ENCODE measurements around the gene CHN2.

Gene CHN2

DNA sequence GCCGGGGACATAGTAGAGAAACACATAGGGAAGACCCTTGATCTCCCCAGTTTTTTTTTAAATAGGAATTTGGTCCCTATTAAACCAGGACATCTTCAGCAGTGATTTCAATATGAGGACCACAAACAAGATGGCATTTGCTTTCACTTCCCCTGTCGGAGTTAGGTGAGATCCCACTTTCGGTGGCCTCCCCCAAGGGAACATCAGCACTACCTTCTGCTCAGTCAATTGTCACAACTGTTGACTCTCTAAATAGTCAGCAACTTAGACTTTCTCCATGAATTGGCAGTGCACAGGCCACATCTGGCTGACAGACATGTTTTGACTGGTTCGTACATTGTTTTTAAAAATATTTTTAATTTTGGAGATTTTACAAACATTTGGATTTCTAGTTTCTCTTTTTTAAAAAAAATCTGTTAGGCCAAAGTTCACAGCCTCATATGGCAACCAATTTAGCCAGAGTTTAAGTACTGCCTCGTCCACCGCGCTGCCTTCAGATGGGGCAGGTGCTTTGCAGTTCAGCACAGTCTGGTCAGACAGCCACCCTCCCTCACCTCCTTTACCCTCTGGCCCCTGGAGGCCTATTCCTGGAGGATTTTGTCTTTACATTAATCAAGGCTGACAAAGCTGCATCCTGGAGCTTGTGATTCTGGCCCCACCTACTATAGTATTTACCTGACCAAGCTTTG, 229.9 kb downstream of the CHN2 start:
- Mint-ChIP-seq H3K36me3 (no peaks in the 10 kb centered on the region), H3K27me3 (peaks cover 5% of the 10 kb centered on the region), H3K4me1 (no peaks in the 10 kb centered on the region), H3K9me3 (no peaks in the 10 kb centered on the region), H3K4me3 (no peak overlapping the region), H3K27ac (no peak overlapping the region)
- no peak for DNase-seq
- CTCF ChIA-PET, result no interaction called here

GRCh38 chr7:29424984-29425309, 230.4 kb downstream of the CHN2 start:
- H3K4me3 Mint-ChIP-seq, result no peak overlapping the region

GRCh38 chr7:29426587-29426986, 232.0 kb downstream of the CHN2 start:
- no peaks in the 10 kb centered on the region for H3K36me3 Mint-ChIP-seq
- H3K27ac Mint-ChIP-seq, result no peak overlapping the region
- H3K9me3 Mint-ChIP-seq, result no peaks in the 10 kb centered on the region
- DNase-seq, result no peak
- CTCF ChIA-PET, result no interaction called here
- no peaks in the 10 kb centered on the region for H3K4me1 Mint-ChIP-seq
- H3K27me3 Mint-ChIP-seq, result peaks cover 5% of the 10 kb centered on the region
- H3K4me3 Mint-ChIP-seq, result no peak overlapping the region

More at GRCh38 chr7:29424984-29425309, 230.4 kb downstream of the CHN2 start:
- CTCF ChIA-PET, result no interaction called here
- H3K9me3 Mint-ChIP-seq, result no peaks in the 10 kb centered on the region
- H3K27me3 Mint-ChIP-seq, result peaks cover 5% of the 10 kb centered on the region
- no peak for DNase-seq
- no peak overlapping the region for H3K27ac Mint-ChIP-seq
- no peaks in the 10 kb centered on the region for H3K36me3 Mint-ChIP-seq
- no peaks in the 10 kb centered on the region for H3K4me1 Mint-ChIP-seq

DNA sequence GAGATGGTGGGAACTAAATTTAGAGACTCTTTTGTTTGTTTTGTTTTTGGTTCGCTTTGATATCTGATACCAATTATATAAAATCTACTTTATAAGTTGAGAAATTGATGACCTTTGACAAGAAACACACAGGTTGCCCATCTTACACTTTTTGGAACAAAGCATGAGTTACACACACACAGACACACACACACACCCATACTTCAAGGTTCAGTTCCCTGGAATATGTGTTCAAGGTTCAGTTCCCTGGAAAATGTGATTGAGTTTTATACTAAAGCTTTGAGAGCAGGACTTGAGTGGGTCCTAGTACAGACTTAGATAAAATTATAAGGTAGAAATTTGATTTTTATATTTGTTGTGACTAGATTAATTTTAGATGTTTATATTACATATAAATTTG, 234.8 kb downstream of the CHN2 start:
- no peak for DNase-seq
- H3K9me3 Mint-ChIP-seq, result no peaks in the 10 kb centered on the region
- CTCF ChIA-PET, result no interaction called here
- H3K4me3 Mint-ChIP-seq, result no peak overlapping the region
- no peaks in the 10 kb centered on the region for H3K27me3 Mint-ChIP-seq
- no peak overlapping the region for H3K27ac Mint-ChIP-seq
- peaks cover 3% of the 10 kb centered on the region for H3K4me1 Mint-ChIP-seq
- H3K36me3 Mint-ChIP-seq, result no peaks in the 10 kb centered on the region

DNA sequence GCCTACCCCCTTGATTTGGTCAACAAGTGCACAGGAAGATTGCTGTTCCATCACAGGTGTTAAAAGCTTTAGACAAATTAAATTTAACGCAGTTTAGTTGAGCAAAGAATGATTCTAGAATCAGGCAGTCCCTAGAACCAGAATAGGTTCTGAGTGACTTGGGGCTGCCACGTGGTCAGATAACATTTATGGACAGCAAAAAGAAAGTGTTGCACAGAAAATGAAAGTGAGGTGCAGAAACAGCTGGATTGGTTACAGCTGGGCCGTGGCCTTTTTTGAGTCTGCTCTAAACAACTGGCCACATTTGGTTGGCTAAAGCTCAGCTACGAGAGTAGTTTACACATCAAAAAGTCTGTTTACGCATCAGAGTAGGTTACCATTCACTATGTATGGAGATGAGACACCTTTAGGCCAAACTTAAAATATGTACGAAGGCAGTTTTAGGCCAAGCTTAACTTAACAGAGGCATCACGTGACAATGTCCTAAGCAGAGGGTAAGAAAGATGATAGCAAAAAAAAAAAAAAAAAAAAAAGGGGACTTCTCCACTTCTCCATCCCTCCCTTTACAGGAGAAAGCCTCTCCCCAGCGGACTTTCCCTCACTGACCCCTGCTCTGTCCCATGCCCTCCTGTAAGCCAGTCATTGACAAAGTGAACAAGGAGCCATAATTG, 235.8 kb downstream of the CHN2 start:
- CTCF ChIA-PET, result no interaction called here
- H3K4me3 Mint-ChIP-seq, result no peak overlapping the region
- no peak for DNase-seq

GRCh38 chr7:29431686-29432085, 237.1 kb downstream of the CHN2 start:
- no peaks in the 10 kb centered on the region for H3K36me3 Mint-ChIP-seq
- peaks cover 3% of the 10 kb centered on the region for H3K4me1 Mint-ChIP-seq
- CTCF ChIA-PET, result no interaction called here
- H3K4me3 Mint-ChIP-seq, result no peak overlapping the region
- H3K27ac Mint-ChIP-seq, result no peak overlapping the region
- H3K9me3 Mint-ChIP-seq, result no peaks in the 10 kb centered on the region
- H3K27me3 Mint-ChIP-seq, result no peaks in the 10 kb centered on the region
- DNase-seq, result no peak

More for the DNA sequence above, 235.8 kb downstream of the CHN2 start:
- no peaks in the 10 kb centered on the region for H3K9me3 Mint-ChIP-seq
- H3K36me3 Mint-ChIP-seq, result no peaks in the 10 kb centered on the region
- peaks cover 3% of the 10 kb centered on the region for H3K4me1 Mint-ChIP-seq
- H3K27ac Mint-ChIP-seq, result no peak overlapping the region
- H3K27me3 Mint-ChIP-seq, result no peaks in the 10 kb centered on the region

DNA sequence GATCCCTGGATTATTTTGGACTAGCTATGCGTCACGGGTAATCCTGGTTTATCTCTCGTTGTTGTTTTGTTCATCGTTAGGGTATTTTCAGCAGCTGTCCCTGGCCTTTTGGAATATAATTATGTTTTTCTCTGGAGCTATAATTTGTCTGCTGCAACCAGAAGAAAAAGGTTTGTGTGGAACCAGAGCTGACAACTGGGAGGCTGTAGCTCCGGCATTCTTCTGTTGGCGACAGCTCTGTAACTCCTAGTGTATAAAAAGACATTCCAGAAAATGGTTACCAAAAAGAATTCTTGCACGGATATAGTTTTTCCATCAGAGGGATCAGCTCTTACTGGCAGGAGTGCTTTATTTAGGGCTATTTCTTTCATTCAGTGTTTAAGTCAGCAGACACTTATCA, 238.1 kb downstream of the CHN2 start:
- peaks cover 3% of the 10 kb centered on the region for H3K4me1 Mint-ChIP-seq
- no peaks in the 10 kb centered on the region for H3K27me3 Mint-ChIP-seq
- CTCF ChIA-PET, result no interaction called here
- H3K27ac Mint-ChIP-seq, result no peak overlapping the region
- no peak for DNase-seq
- H3K36me3 Mint-ChIP-seq, result no peaks in the 10 kb centered on the region
- H3K9me3 Mint-ChIP-seq, result no peaks in the 10 kb centered on the region
- H3K4me3 Mint-ChIP-seq, result no peak overlapping the region

DNA sequence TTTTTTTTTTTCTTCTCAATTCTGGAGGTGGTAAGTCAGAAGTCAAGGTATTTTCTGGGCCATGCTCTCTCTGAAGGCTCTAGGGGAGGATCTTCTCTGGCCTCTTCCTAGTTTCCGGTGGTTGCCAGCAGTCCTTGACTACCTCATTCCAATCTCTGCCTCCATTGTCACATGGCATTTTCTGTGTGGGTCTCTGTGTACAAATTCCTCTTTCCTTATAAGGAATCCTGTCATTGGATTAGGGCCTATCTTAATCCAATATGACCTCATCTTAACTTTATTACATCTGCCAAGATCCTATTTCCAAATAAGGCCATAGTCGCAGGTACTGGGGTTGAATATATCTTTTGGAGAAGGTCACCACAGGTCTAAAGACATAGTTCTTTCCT, 239.8 kb downstream of the CHN2 start:
- Mint-ChIP-seq H3K9me3 (no peaks in the 10 kb centered on the region), H3K36me3 (no peaks in the 10 kb centered on the region), H3K4me3 (no peak overlapping the region), H3K27ac (no peak overlapping the region), H3K4me1 (peaks cover 3% of the 10 kb centered on the region), H3K27me3 (peaks cover 3% of the 10 kb centered on the region)
- no peak for DNase-seq
- CTCF ChIA-PET, result no interaction called here

GRCh38 chr7:29435167-29435566, 240.6 kb downstream of the CHN2 start:
- no peaks in the 10 kb centered on the region for H3K36me3 Mint-ChIP-seq
- CTCF ChIA-PET, result no interaction called here
- H3K9me3 Mint-ChIP-seq, result no peaks in the 10 kb centered on the region
- H3K27ac Mint-ChIP-seq, result no peak overlapping the region
- H3K4me3 Mint-ChIP-seq, result no peak overlapping the region
- DNase-seq, result no peak
- H3K4me1 Mint-ChIP-seq, result peaks cover 3% of the 10 kb centered on the region
- H3K27me3 Mint-ChIP-seq, result peaks cover 4% of the 10 kb centered on the region

- Mint-ChIP-seq H3K9me3 (no peaks in the 10 kb centered on the region), H3K4me3 (no peak overlapping the region), H3K4me1 (peaks cover 3% of the 10 kb centered on the region), H3K36me3 (no peaks in the 10 kb centered on the region), H3K27me3 (peaks cover 4% of the 10 kb centered on the region), H3K27ac (no peak overlapping the region)
- CTCF ChIA-PET, result no interaction called here
- no peak for DNase-seq
These were observed 241.3 kb downstream of the CHN2 start for GRCh38 chr7:29435902-29436301.

- Mint-ChIP-seq H3K4me1 (no peaks in the 10 kb centered on the region), H3K27me3 (peaks cover 4% of the 10 kb centered on the region), H3K27ac (no peak overlapping the region), H3K36me3 (no peaks in the 10 kb centered on the region), H3K4me3 (no peak overlapping the region), H3K9me3 (no peaks in the 10 kb centered on the region)
- no peak for DNase-seq
- CTCF ChIA-PET, result no interaction called here
These were observed 247.6 kb downstream of the CHN2 start for GRCh38 chr7:29442146-29442545.

DNA sequence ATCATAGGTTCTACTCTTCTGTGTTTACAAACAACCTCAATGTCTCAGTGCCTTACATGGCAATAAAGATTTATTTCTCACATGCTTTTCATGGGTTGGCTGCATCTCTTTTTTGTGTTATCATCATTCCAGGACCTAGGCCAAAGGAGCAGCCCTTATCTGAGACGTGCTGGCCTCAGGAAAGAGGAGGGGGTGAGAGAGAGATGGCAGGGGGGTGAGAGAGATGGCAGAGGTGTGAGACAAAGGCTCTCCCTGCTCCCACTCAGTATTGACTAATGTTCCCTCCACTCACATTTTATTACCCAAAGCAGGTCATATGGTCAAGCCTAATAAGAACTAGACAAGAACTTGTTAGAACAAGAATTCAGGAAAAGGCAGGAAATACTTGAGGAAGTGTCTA, 249.0 kb downstream of the CHN2 start:
- no peak for DNase-seq
- no peak overlapping the region for H3K4me3 Mint-ChIP-seq

GRCh38 chr7:29444267-29444666, 249.7 kb downstream of the CHN2 start:
- Mint-ChIP-seq H3K27me3 (peaks cover 2% of the 10 kb centered on the region), H3K36me3 (no peaks in the 10 kb centered on the region), H3K9me3 (no peaks in the 10 kb centered on the region), H3K4me1 (no peaks in the 10 kb centered on the region), H3K4me3 (no peak overlapping the region), H3K27ac (no peak overlapping the region)
- no peak for DNase-seq
- CTCF ChIA-PET, result no interaction called here

More for the DNA sequence above, 249.0 kb downstream of the CHN2 start:
- H3K27me3 Mint-ChIP-seq, result peaks cover 4% of the 10 kb centered on the region
- no peaks in the 10 kb centered on the region for H3K36me3 Mint-ChIP-seq
- H3K27ac Mint-ChIP-seq, result no peak overlapping the region
- no peaks in the 10 kb centered on the region for H3K4me1 Mint-ChIP-seq
- CTCF ChIA-PET, result no interaction called here
- H3K9me3 Mint-ChIP-seq, result no peaks in the 10 kb centered on the region

DNA sequence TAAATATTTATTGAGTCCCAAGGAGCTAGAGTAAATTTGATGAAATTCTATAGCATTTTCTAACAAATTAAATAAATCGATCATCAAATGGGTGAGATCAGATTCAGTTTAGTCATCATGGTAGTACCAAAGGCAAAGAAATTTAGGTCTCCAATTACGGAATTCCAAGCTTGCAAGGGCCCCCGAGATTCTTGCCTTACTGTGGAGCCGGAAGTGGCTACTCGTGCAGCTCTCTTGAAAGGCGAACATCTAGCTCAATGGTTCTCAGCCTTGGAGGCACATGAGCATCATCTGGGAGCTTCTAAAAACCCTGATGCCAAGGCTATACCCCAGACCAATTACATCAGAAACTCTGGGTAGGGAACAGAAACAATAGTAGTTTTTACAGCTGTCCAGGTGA, 251.2 kb downstream of the CHN2 start:
- H3K4me3 Mint-ChIP-seq, result no peak overlapping the region
- H3K27ac Mint-ChIP-seq, result no peak overlapping the region
- CTCF ChIA-PET, result no interaction called here
- H3K27me3 Mint-ChIP-seq, result no peaks in the 10 kb centered on the region
- no peaks in the 10 kb centered on the region for H3K4me1 Mint-ChIP-seq
- no peaks in the 10 kb centered on the region for H3K9me3 Mint-ChIP-seq
- no peaks in the 10 kb centered on the region for H3K36me3 Mint-ChIP-seq
- no peak for DNase-seq

DNA sequence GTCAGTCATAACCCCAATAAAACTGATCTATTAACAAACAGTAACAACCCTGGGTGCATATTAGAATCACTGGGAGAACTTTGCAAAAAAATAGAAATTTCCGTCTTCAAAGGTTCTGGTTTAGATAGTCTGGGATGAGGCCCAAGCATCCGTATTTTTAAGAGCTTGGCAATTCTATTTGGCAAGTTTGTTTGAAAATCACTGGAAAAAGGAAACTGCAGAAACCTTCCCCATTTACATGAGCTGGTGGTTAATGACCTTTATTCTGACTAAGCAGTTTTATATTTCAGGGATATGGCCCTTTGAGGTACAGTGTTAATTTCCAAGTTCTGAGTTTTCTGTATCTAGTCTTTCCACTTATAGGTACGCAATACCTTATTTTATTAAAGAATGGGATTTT, 253.3 kb downstream of the CHN2 start:
- DNase-seq, result no peak
- Mint-ChIP-seq H3K9me3 (no peaks in the 10 kb centered on the region), H3K27ac (no peak overlapping the region), H3K4me3 (no peak overlapping the region), H3K27me3 (no peaks in the 10 kb centered on the region), H3K36me3 (no peaks in the 10 kb centered on the region), H3K4me1 (no peaks in the 10 kb centered on the region)
- CTCF ChIA-PET, result interaction anchor here (0.7 kb wide), 1 partner anchor 260 kb away, joined by 3 read pairs; no protein-coding TSS in a partner anchor

All from activated naive CD4-positive, alpha-beta T cell treated with anti-CD3 and anti-CD28 coated beads, Interleukin-2, amount 10 ng/mL, durations not matched to agents 7 days and 5 days (primary cell).